Upper lobe of left lung (tissue), 4 donors: ENCODE measurements around the gene OCIAD2.

Experiments used
- CTCF ChIP-seq, 6 experiments: fragments of 450-650 bp in 4 of 6; fragments of 200-600 bp in 2 of 6; sonication (generic) in 2 of 6; IDR thresholded peaks; one replicate each; pipeline ENCODE4 v1.5.1; 2016 to 2019; ENCODE audit warnings: antibody characterized with exemption in 6 of 6
- EP300 ChIP-seq, 4 donors: sonication (generic); formaldehyde crosslinking; IDR thresholded peaks; one replicate each; pipeline ENCODE4 v1.5.1; 2017; ENCODE audit warnings: antibody characterized with exemption in 4 of 4, control low read depth in 2 of 4
- POLR2A ChIP-seq, 4 donors: fragments of 450-650 bp; IDR thresholded peaks; one replicate each; pipeline ENCODE4 v1.5.1; 2016 to 2017; ENCODE audit warnings: antibody characterized with exemption in 4 of 4, mild to moderate bottlenecking in 2 of 4
- POLR2AphosphoS5 ChIP-seq, 2 donors: sonication (generic); formaldehyde crosslinking; IDR thresholded peaks; one replicate each; pipeline ENCODE4 v1.5.1; 2017; ENCODE audit warnings: antibody characterized with exemption in 2 of 2

- TF ChIP-seq CTCF (IDR thresholded peaks at IDR 0.05), result no peak
- no peak for TF ChIP-seq POLR2A (IDR thresholded peaks at IDR 0.05)
- TF ChIP-seq POLR2AphosphoS5 (IDR thresholded peaks at IDR 0.05), result no peak
- no peak for TF ChIP-seq EP300 (IDR thresholded peaks at IDR 0.05)
Observed at GRCh38 chr4:48908687-48909086, 2.1 kb upstream of the OCIAD2 start.
